HFF-Myc (cell line): ENCODE results near the gene PSMD5.

ENCODE experiments used
- DNase-seq: peaks from one replicate; pipeline ENCODE4 v3.0.0-alpha.2; 2011; ENCODE audit warnings: low read depth; ENCODE audit errors: extremely low read depth
- H3K4me3 ChIP-seq: replicated peaks from 2 replicates; pipeline ENCODE4 v1.5.1; 2011; ENCODE audit warnings: low read depth, mild to moderate bottlenecking, control low read depth, low read length
- TF ChIP-seq, protein P1 (sequence below): IDR thresholded peaks from 2 replicates; pipeline ENCODE4 v1.5.1; 2012; ENCODE audit warnings: mild to moderate bottlenecking, low read depth, low read length, control low read depth; ENCODE audit errors: missing control alignments

Gene PSMD5

DNA sequence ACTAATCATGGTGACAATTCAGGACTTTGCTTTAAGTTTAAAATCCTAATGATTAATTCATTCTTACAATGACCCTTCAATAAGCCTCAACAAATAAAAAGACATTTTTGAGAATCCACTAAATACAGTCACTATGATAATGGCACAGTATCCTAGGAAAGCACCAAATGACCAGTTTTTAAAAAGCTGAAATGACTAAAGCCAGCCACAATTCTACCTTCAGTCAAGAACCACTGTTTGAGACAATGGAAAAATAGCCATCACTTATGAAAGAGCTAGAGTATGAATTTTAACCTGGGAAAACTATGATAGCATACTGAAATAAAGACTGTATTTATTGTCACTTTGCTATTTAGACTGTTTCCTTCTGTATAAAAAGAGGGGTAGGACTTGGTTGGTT is 63.5 kb downstream of the PSMD5 start:
- H3K4me3 ChIP-seq = no peak overlapping the region
- TF ChIP-seq, protein P1, sequence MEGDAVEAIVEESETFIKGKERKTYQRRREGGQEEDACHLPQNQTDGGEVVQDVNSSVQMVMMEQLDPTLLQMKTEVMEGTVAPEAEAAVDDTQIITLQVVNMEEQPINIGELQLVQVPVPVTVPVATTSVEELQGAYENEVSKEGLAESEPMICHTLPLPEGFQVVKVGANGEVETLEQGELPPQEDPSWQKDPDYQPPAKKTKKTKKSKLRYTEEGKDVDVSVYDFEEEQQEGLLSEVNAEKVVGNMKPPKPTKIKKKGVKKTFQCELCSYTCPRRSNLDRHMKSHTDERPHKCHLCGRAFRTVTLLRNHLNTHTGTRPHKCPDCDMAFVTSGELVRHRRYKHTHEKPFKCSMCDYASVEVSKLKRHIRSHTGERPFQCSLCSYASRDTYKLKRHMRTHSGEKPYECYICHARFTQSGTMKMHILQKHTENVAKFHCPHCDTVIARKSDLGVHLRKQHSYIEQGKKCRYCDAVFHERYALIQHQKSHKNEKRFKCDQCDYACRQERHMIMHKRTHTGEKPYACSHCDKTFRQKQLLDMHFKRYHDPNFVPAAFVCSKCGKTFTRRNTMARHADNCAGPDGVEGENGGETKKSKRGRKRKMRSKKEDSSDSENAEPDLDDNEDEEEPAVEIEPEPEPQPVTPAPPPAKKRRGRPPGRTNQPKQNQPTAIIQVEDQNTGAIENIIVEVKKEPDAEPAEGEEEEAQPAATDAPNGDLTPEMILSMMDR = no peak
- DNase-seq = no peak

DNA sequence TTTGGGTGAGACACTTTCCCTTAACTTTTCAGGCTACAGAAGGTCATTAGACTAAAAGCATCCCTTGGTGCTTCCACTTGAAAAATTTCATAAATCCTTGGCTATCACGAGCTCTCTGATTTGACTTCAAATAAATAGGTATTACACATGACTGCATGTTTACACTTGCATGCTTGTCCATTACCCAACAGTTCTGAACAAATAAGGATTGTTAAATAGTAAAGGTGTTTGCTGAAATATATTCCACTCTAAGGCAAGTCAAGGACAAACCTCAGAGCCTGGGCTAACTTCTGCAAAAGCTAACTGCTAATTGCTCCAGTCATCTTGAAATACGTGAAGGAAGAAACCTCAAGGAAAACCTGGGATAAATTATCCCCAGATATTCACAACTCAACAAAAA is 64.0 kb downstream of the PSMD5 start:
- TF ChIP-seq, protein P1 = no peak
- H3K4me3 ChIP-seq = no peak overlapping the region
- no peak for DNase-seq

DNA sequence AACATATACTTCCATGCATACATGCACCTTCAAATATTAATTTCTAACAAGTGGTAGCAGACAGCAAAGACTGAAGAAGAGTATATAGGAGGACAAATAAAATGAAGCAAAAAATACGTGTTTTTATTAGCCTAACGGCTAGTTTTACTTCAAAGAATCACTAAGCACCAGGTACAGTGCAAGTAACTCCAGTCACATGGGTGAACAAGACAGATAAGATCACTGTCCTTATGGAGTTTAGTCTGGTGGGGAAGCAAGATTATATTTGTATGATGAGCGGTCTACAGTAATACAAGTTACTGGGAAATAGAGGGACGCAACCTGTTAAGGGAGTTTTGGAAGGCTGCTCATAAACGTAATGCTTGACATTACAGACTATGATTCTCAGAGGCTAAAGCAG is 65.5 kb downstream of the PSMD5 start:
- TF ChIP-seq, protein P1 = no peak
- no peak for DNase-seq
- H3K4me3 ChIP-seq = no peak overlapping the region

DNA sequence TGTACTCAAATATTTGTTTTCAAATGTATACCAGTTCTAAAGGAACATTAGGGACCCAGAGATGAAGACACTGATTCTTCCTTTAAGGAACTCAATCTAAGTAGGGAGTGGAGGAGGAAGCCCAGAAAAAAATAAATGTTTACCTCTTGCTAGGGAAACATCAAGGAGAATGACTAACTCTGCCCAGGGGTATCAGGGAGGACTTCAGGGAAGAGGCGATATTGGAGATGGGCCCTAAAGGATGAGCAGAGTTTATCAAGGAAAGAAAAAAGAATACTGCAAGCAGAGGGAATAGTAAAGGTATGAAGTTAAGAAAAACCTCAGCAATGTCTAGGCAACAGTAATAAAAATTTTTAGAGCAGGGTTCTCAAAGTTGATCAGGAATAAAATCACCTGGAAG is 65.9 kb downstream of the PSMD5 start:
- H3K4me3 ChIP-seq = no peak overlapping the region
- TF ChIP-seq, protein P1 = no peak
- DNase-seq = no peak

- DNase-seq = no peak
- TF ChIP-seq, protein P1 = no peak
- no peak overlapping the region for H3K4me3 ChIP-seq
Observed at GRCh38 chr9:120775859-120776258, 66.9 kb downstream of the PSMD5 start.

- H3K4me3 ChIP-seq = no peak overlapping the region
- TF ChIP-seq, protein P1 = no peak
- no peak for DNase-seq
Observed at GRCh38 chr9:120774719-120775118, 68.0 kb downstream of the PSMD5 start.

DNA sequence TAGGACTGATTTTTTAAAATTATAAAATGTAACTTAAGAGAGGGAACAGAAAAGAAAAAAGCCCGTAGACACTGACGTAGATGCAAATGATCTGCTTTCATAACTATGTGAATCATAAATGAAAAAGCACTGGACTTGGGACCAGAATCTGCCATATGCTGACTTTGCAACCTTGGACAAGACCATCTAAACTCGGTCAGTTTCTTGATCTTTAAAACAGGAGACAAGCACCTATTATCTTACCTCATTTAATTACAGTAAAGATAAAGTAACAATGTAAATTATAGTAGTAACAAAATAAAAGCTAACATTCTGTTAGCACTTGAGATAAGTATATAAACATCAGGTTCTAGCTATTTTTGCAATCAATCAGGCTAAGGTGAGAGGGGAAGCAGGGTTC is 69.5 kb downstream of the PSMD5 start:
- no peak for DNase-seq
- no peak overlapping the region for H3K4me3 ChIP-seq
- TF ChIP-seq, protein P1 = no peak
